ENCODE data around the gene USP15. TPM values are rescaled to one million over a fixed set of nuclear protein-coding genes. Genes with fewer than 3 reads are reported as not detected.

Gene USP15
- total RNA-seq, 1 experiment from 2014 or later: 35.3 TPM

GRCh38 chr12:62301080-62301798 is 41.0 kb downstream of the USP15 start:
- Mint-ChIP-seq H3K27ac (no peak overlapping the region), H3K27me3 (ENCODE audit: low read depth) (no peaks in the 10 kb centered on the region), H3K4me1 (0 out of 4 replicates have a peak, but pooled peaks cover 0 to 2% of the 10 kb centered on the region in 2 experiments), H3K4me3 (no peak overlapping the region), H3K9me3 (peaks cover 8% of the 10 kb centered on the region in 2 experiments), H3K36me3 (ENCODE audit: insufficient read depth in 1 of 3, low read depth in 3 of 3) (peaks cover 30 to 51% (median 50%) of the 10 kb centered on the region in 3 experiments)
- Histone ChIP-seq H4K5ac (ENCODE audit: insufficient read length, low read depth, low read length) (no peak overlapping the region), H2BK5ac (ENCODE audit: insufficient read length, low read length) (no peak overlapping the region), H2AK5ac (ENCODE audit: insufficient read length, low read length) (no peak overlapping the region), H3K9ac (ENCODE audit: extremely low read depth, insufficient read length, low read length) (no peak overlapping the region), H2AFZ (ENCODE audit: low read length) (no peak overlapping the region), H2BK20ac (ENCODE audit: low read depth, low read length, poor library complexity, severe bottlenecking) (no peak overlapping the region), H4K20me1 (ENCODE audit: control insufficient read depth, insufficient read depth, insufficient read length) (no peaks in the 10 kb centered on the region), H3K27me3 (ENCODE audit: insufficient read depth, low read length) (no peaks in the 10 kb centered on the region), H3K23me2 (ENCODE audit: insufficient read length, low read depth, low read length, poor library complexity, severe bottlenecking) (no peaks in the 10 kb centered on the region), H3K4me2 (ENCODE audit: insufficient read depth, insufficient read length, low read length) (no peak overlapping the region), H4K91ac (ENCODE audit: insufficient read length, low read depth, low read length) (no peak overlapping the region), H3K79me2 (ENCODE audit: insufficient read depth, low read length) (no peaks in the 10 kb centered on the region), H2BK120ac (ENCODE audit: low read depth, low read length, poor library complexity, severe bottlenecking) (no peak overlapping the region), H3K4me1 (ENCODE audit: insufficient read depth, low read length) (no peaks in the 10 kb centered on the region), H3K79me1 (ENCODE audit: insufficient read depth, low read depth, low read length, poor library complexity, severe bottlenecking) (no peaks in the 10 kb centered on the region), H3K9me3 (ENCODE audit: control insufficient read depth, low read depth, low read length) (no peaks in the 10 kb centered on the region), H3T11ph (ENCODE audit: low read length) (no peak overlapping the region), H2BK15ac (ENCODE audit: low read depth, low read length) (no peak overlapping the region), H3K18ac (ENCODE audit: insufficient read length, low read depth, low read length) (no peak overlapping the region), H4K8ac (replicated peaks; ENCODE audit: insufficient read length, low read depth, low read length) (no peak overlapping the region), H3K23ac (ENCODE audit: insufficient read length, low read depth, low read length) (no peak overlapping the region), H3K14ac (ENCODE audit: insufficient read depth, low read length) (no peak overlapping the region), H3K56ac (ENCODE audit: insufficient read length, low read depth, low read length) (no peak overlapping the region), H3K27ac (ENCODE audit: insufficient read length, low read depth, low read length) (no peak overlapping the region), H3K4ac (ENCODE audit: low read depth, low read length) (no peak overlapping the region), H2BK12ac (ENCODE audit: insufficient read length, low read depth, low read length) (no peak overlapping the region)
- WGBS (ENCODE audit: extremely low coverage, insufficient read length, low lambda C conversion rate): no CpG with 5 or more reads among the region's 6 CpGs
- TF ChIP-seq CTCF (conservative IDR thresholded peaks at IDR 0.05): no peak
- no peak for DNase-seq
